DND-41 (cell line): ENCODE results near the gene P4HA1.

Experiments used
- ATAC-seq: fragments of 200-7000 bp; cut with Tn5 transposase; 3 replicates; pipeline ENCODE4 v1.9.1; 2021; ENCODE audit warnings: low read depth; ENCODE audit not compliant: insufficient read depth
- DNase-seq: peaks from one replicate; pipeline ENCODE4 v3.0.0-alpha.2; 2020
- H2AFZ ChIP-seq: 2 replicates; pipeline ENCODE4 v1.6.0; 2012; ENCODE audit warnings: low read depth, low read length
- H3K27ac ChIP-seq: 2 replicates; pipeline ENCODE4 v1.5.1; 2012; ENCODE audit warnings: low read length, inconsistent platforms
- H3K27me3 ChIP-seq: fragments of 200-600 bp; sonication (generic); 2 replicates; pipeline ENCODE4 v1.6.0; 2012; ENCODE audit warnings: low read length, mild to moderate bottlenecking, inconsistent platforms; ENCODE audit not compliant: insufficient read depth, poor library complexity
- H3K36me3 ChIP-seq: 2 replicates; pipeline ENCODE4 v1.5.1; 2012; ENCODE audit warnings: low read length, inconsistent platforms; ENCODE audit not compliant: insufficient read depth
- H3K4me1 ChIP-seq: 2 replicates; pipeline ENCODE4 v1.5.1; 2012; ENCODE audit warnings: mild to moderate bottlenecking, low read length; ENCODE audit not compliant: insufficient read depth
- H3K4me2 ChIP-seq: 2 replicates; pipeline ENCODE4 v1.6.0; 2012; ENCODE audit warnings: mild to moderate bottlenecking, moderate library complexity, low read length, inconsistent platforms; ENCODE audit not compliant: insufficient read depth
- H3K4me3 ChIP-seq, 2 experiments: fragments of 200-600 bp in 1 of 2; shearing (Covaris generic) in 1 of 2; 2 replicates each; pipeline ENCODE4 v1.5.1; 2012 to 2016; ENCODE audit warnings: inconsistent platforms in 2 of 2, low read length in 2 of 2, mild to moderate bottlenecking in 2 of 2, low read depth in 1 of 2, moderate library complexity in 1 of 2
- H3K79me2 ChIP-seq: 2 replicates; pipeline ENCODE4 v1.6.0; 2012; ENCODE audit warnings: low read length, inconsistent platforms; ENCODE audit not compliant: insufficient read depth
- H3K9ac ChIP-seq: 2 replicates; pipeline ENCODE4 v1.6.0; 2012; ENCODE audit warnings: low read depth, mild to moderate bottlenecking, inconsistent platforms, low read length, moderate library complexity
- H3K9me3 ChIP-seq: 2 replicates; pipeline ENCODE4 v1.5.1; 2012; ENCODE audit warnings: low read length, moderate library complexity, mild to moderate bottlenecking, inconsistent platforms; ENCODE audit not compliant: insufficient read depth, severe bottlenecking
- H4K20me1 ChIP-seq: 2 replicates; pipeline ENCODE4 v1.6.0; 2012; ENCODE audit warnings: low read length; ENCODE audit not compliant: insufficient read depth
- CTCF ChIP-seq: IDR thresholded peaks from 2 replicates; pipeline ENCODE4 v1.5.1; 2012; ENCODE audit warnings: borderline replicate concordance, low read length, moderate library complexity, mild to moderate bottlenecking; ENCODE audit not compliant: poor library complexity, severe bottlenecking; ENCODE audit errors: extremely low read depth
- EZH2 ChIP-seq: IDR thresholded peaks from 3 replicates; pipeline ENCODE4 v1.6.1; 2012; ENCODE audit warnings: borderline replicate concordance, low read depth, mild to moderate bottlenecking, moderate library complexity, low read length, inconsistent platforms; ENCODE audit not compliant: severe bottlenecking

Gene P4HA1

GRCh38 chr10:73088304-73088703, 8.4 kb downstream of the P4HA1 start:
- no peak for ATAC-seq
- Histone ChIP-seq H3K4me3 (no peak overlapping the region), H3K4me2 (no peak overlapping the region)

GRCh38 chr10:73086816-73087215, 9.8 kb downstream of the P4HA1 start:
- Histone ChIP-seq H3K27ac (no peak overlapping the region), H3K4me1 (no peaks in the 10 kb centered on the region), H3K4me3 (no peak overlapping the region), H3K79me2 (peaks cover 94% of the 10 kb centered on the region), H3K9me3 (no peaks in the 10 kb centered on the region), H4K20me1 (peaks cover 26% of the 10 kb centered on the region), H2AFZ (no peak overlapping the region), H3K36me3 (no peaks in the 10 kb centered on the region), H3K9ac (no peak overlapping the region), H3K4me2 (no peak overlapping the region), H3K27me3 (no peaks in the 10 kb centered on the region)
- no peak for TF ChIP-seq EZH2
- no peak for TF ChIP-seq CTCF
- no peak for ATAC-seq
- DNase-seq: no peak

More at GRCh38 chr10:73088304-73088703, 8.4 kb downstream of the P4HA1 start:
- Histone ChIP-seq H3K4me1 (0 out of 2 replicates have a peak, but pooled peaks cover 7% of the 10 kb centered on the region), H3K79me2 (peaks cover 95% of the 10 kb centered on the region), H3K27me3 (no peaks in the 10 kb centered on the region), H4K20me1 (peaks cover 26% of the 10 kb centered on the region), H3K36me3 (no peaks in the 10 kb centered on the region), H3K9ac (no peak overlapping the region), H3K27ac (no peak overlapping the region), H3K9me3 (no peaks in the 10 kb centered on the region), H2AFZ (no peak overlapping the region)
- TF ChIP-seq CTCF: no peak
- no peak for TF ChIP-seq EZH2
- no peak for DNase-seq

GRCh38 chr10:73084209-73084608, 12.5 kb downstream of the P4HA1 start:
- Histone ChIP-seq H3K36me3 (no peaks in the 10 kb centered on the region), H3K4me1 (no peaks in the 10 kb centered on the region), H3K27ac (no peak overlapping the region), H4K20me1 (peaks cover 24% of the 10 kb centered on the region; the same call in 1 of the 2 replicates), H3K27me3 (no peaks in the 10 kb centered on the region), H3K4me3 (no peak overlapping the region), H2AFZ (no peak overlapping the region), H3K9ac (no peak overlapping the region), H3K79me2 (peaks cover 89% of the 10 kb centered on the region), H3K9me3 (no peaks in the 10 kb centered on the region), H3K4me2 (no peak overlapping the region)
- no peak for TF ChIP-seq CTCF
- TF ChIP-seq EZH2: no peak
- ATAC-seq (no peak), DNase-seq (no peak)

- Histone ChIP-seq H2AFZ (no peak overlapping the region), H3K27me3 (no peaks in the 10 kb centered on the region), H3K79me2 (peaks cover 85% of the 10 kb centered on the region), H3K9ac (no peak overlapping the region), H3K9me3 (no peaks in the 10 kb centered on the region), H3K4me2 (no peak overlapping the region), H4K20me1 (peaks cover 19% of the 10 kb centered on the region; the same call in 1 of the 2 replicates), H3K4me1 (no peaks in the 10 kb centered on the region), H3K4me3 (no peak overlapping the region), H3K27ac (no peak overlapping the region), H3K36me3 (no peaks in the 10 kb centered on the region)
- no peak for TF ChIP-seq EZH2
- TF ChIP-seq CTCF: no peak
- DNase-seq: no peak
- ATAC-seq: no peak
Measured at GRCh38 chr10:73083221-73083620, 13.4 kb downstream of the P4HA1 start.
